Uterus (tissue), 4 donors: Measurements from ENCODE around the gene BBS1. TPM values are rescaled to one million over a fixed set of nuclear protein-coding genes. Genes with fewer than 3 reads are reported as not detected.

Source experiments
- DNase-seq, 2 donors: peaks; one replicate each; pipeline ENCODE4 v3.0.0-alpha.2; 2019 to 2020
- H3K27ac ChIP-seq, 2 donors: fragments of 200-600 bp; sonication (generic); 1 replicate in 1 of 2; 2 replicates in 1 of 2; pipeline ENCODE4 v1.5.1; 2016 to 2018
- H3K27me3 ChIP-seq, 2 donors: fragments of 200-600 bp; sonication (generic); one replicate each; pipeline ENCODE4 v1.5.1; 2018 to 2019; ENCODE audit warnings: control low read depth in 1 of 2
- H3K36me3 ChIP-seq, 2 donors: fragments of 200-600 bp; sonication (generic); one replicate each; pipeline ENCODE4 v1.5.1; 2019; ENCODE audit warnings: control low read depth in 1 of 2
- H3K4me1 ChIP-seq, 2 donors: fragments of 200-600 bp; sonication (generic); one replicate each; pipeline ENCODE4 v1.5.1; 2018 to 2019; ENCODE audit warnings: control low read depth in 1 of 2
- H3K4me3 ChIP-seq, 2 donors: fragments of 200-600 bp; sonication (generic); 1 replicate in 1 of 2; 2 replicates in 1 of 2; pipeline ENCODE4 v1.5.1; 2018 to 2019; ENCODE audit warnings: mild to moderate bottlenecking in 1 of 2
- H3K9me3 ChIP-seq, 2 donors: fragments of 200-600 bp; sonication (generic); one replicate each; pipeline ENCODE4 v1.5.1; 2019; ENCODE audit warnings: control low read depth in 1 of 2
- CTCF ChIP-seq, 4 experiments: fragments of 200-600 bp in 2 of 4; fragments of 450-650 bp in 2 of 4; sonication (generic) in 2 of 4; IDR thresholded peaks; one replicate each; pipeline ENCODE4 v1.5.1; 2016 to 2019; ENCODE audit warnings: antibody characterized with exemption in 4 of 4, mild to moderate bottlenecking in 2 of 4, moderate library complexity in 1 of 4
- POLR2A ChIP-seq, 2 donors: fragments of 450-650 bp; IDR thresholded peaks; one replicate each; pipeline ENCODE4 v1.6.1; 2016; ENCODE audit warnings: antibody characterized with exemption in 2 of 2, mild to moderate bottlenecking in 1 of 2, moderate library complexity in 1 of 2
- intact Hi-C: fragments of 100-400 bp; cut with DNase I; formaldehyde crosslinking; loops from one replicate; pipeline ENCODE4 v1.15.1; 2023; ENCODE audit warnings: low total_unique reads
- total RNA-seq, 4 donors: library from RNA; depleted of rRNA in 3 of 4; stranded (reverse); fragments of >200 nt in 3 of 4; gene quantifications; one replicate each; pipeline versions ENCODE4 v1.1.0 to v1.2.4, GENCODE V29; 2014 to 2023
- donor health status: DM: yes; HTN: yes; CAD: no.

Gene BBS1
- total RNA-seq, 4 donors from 2014 or later: 32.1 to 84.4 (median 56.8) TPM

DNA sequence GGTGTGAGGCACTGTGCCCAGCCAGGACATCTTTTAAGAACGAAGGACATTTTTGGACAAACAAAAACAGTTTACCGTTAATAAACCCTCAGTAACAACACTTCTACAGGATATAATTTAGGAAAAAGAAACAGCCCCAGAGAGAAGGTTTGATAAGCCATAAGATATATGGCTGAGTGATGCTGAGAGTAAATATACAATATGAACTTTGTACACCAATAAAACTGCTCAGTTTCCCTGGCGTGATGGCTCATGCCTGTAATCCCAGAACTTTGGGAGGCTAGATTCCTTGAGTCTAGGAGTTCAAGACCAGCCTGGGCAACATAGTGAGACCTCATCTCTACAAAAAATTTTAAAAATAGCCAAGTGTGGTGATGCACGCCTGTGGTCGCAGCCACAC, 11.9 kb upstream of the BBS1 start:
- DNase-seq: no peak
- no peaks in the 10 kb centered on the region for H3K36me3 ChIP-seq
- H3K4me1 ChIP-seq: no peaks in the 10 kb centered on the region
- H3K4me3 ChIP-seq: no peak overlapping the region
- H3K27ac ChIP-seq: no peak overlapping the region
- TF ChIP-seq CTCF (IDR thresholded peaks at IDR 0.05) (no peak), POLR2A (IDR thresholded peaks at IDR 0.05) (no peak)
- intact Hi-C loops: no loop called here
- no peaks in the 10 kb centered on the region for H3K27me3 ChIP-seq
- H3K9me3 ChIP-seq: no peaks in the 10 kb centered on the region

DNA sequence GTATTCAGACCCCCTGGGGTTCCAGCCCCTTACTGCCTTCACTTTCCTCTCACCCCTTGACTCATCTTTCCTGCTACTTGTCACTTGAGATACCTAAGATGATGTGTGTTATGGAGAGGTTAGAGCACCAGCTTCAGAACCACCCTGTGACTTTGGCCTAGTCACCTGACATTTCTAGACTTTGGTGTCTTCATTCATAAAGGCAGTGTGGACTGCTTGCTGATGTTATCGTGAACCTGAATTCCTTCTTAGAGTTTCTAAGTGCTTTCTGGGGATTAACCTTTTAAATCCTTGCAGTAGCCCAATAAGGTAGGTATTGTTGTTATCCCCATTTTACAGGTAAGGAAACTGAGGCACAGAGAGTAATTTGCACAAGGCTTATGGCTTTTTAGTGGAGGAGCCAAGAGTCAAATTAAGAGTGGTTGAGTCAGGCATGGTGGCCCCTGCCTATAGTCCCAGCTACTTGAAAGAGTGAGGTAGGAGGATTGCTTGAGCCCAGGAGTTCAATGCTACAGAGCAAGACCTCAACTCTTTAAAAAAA, 5.1 kb upstream of the BBS1 start:
- no peak for TF ChIP-seq POLR2A (IDR thresholded peaks at IDR 0.05)
- TF ChIP-seq CTCF (IDR thresholded peaks at IDR 0.05): no peak
- Histone ChIP-seq H3K4me1 (no peaks in the 10 kb centered on the region), H3K27ac (no peak overlapping the region), H3K4me3 (no peak overlapping the region), H3K36me3 (no peaks in the 10 kb centered on the region), H3K9me3 (no peaks in the 10 kb centered on the region), H3K27me3 (no peaks in the 10 kb centered on the region)
- intact Hi-C loops: no loop called here
- no peak for DNase-seq

DNA sequence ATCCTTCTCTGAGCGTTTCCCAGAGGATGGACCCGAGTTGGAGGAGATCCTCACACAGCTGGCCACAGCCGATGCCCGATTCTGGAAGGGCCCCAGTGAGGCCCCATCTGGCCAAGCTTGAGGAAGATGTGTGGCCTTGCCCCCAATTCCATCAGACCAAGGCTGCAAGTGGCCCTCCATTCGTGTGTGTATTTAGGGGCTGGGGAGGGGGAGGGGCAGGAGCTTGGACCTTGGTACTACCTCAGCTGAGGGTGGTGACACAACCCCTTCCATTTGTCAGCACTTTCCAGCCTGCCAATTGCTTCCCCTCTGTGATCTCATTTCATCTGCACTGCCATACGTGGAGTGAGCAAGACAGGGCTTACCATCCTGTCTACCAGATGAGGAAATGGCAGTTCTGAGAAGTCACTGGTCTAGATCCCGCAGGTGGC, 1.3 kb upstream of the BBS1 start:
- no peaks in the 10 kb centered on the region for H3K36me3 ChIP-seq

GRCh38 chr11:66510990-66511339, 530 bp downstream of the BBS1 start:
- intact Hi-C loops: no loop called here
- peak overlapping the region; percentile 63 to 66 for H3K4me3 ChIP-seq
- H3K27ac ChIP-seq: peak overlapping the region; percentile 53 to 66
- no peak for DNase-seq
- no peaks in the 10 kb centered on the region for H3K36me3 ChIP-seq
- H3K4me1 ChIP-seq: peaks cover 0 to 4% of the 10 kb centered on the region in 2 donors
- no peaks in the 10 kb centered on the region for H3K27me3 ChIP-seq
- TF ChIP-seq CTCF (IDR thresholded peaks at IDR 0.05): no peak
- TF ChIP-seq POLR2A (IDR thresholded peaks at IDR 0.05): no peak
- no peaks in the 10 kb centered on the region for H3K9me3 ChIP-seq

More for the DNA sequence above, 1.3 kb upstream of the BBS1 start:
- no peak overlapping the region for H3K4me3 ChIP-seq
- TF ChIP-seq POLR2A (IDR thresholded peaks at IDR 0.05): no peak
- no peak for TF ChIP-seq CTCF (IDR thresholded peaks at IDR 0.05)
- H3K27ac ChIP-seq: no peak overlapping the region
- intact Hi-C loops: no loop called here
- H3K9me3 ChIP-seq: no peaks in the 10 kb centered on the region
- no peak for DNase-seq
- peaks cover 0 to 4% of the 10 kb centered on the region in 2 donors for H3K4me1 ChIP-seq
- H3K27me3 ChIP-seq: no peaks in the 10 kb centered on the region

GRCh38 chr11:66523611-66524010, 13.2 kb downstream of the BBS1 start:
- H3K4me3 ChIP-seq: no peak overlapping the region
- TF ChIP-seq CTCF (IDR thresholded peaks at IDR 0.05) (no peak), POLR2A (IDR thresholded peaks at IDR 0.05) (no peak)
- H3K36me3 ChIP-seq: no peaks in the 10 kb centered on the region
- DNase-seq: no peak
- intact Hi-C loops: no loop called here
- no peaks in the 10 kb centered on the region for H3K9me3 ChIP-seq
- H3K27ac ChIP-seq: no peak overlapping the region
- no peaks in the 10 kb centered on the region for H3K27me3 ChIP-seq
- no peaks in the 10 kb centered on the region for H3K4me1 ChIP-seq
